Hair follicle dermal papilla cell (primary cell): ENCODE results near the gene DGKZ. TPM values are rescaled to one million over a fixed set of nuclear protein-coding genes. Genes with fewer than 3 reads are reported as not detected.

Experiments
- small RNA-seq: library from RNA; depleted of rRNA; stranded (forward); fragments of <200 nt; gene quantifications from one replicate; pipeline ENCODE3, GENCODE V24; 2012
- total RNA-seq: library from RNA; depleted of rRNA; stranded (reverse); fragments of >200 nt; gene quantifications from 2 replicates; pipeline ENCODE4 v1.2.3, GENCODE V29; 2012

Gene DGKZ
- 63.0 and 66.5 TPM in 2 replicates for total RNA-seq

GRCh38 chr11:46346886-46347636 lies at the start of gene DGKZ:
Gene DGKZ (plus strand): TSS chr11:46347463. CDS start chr11:46347660, 197 bp downstream.

DNA sequence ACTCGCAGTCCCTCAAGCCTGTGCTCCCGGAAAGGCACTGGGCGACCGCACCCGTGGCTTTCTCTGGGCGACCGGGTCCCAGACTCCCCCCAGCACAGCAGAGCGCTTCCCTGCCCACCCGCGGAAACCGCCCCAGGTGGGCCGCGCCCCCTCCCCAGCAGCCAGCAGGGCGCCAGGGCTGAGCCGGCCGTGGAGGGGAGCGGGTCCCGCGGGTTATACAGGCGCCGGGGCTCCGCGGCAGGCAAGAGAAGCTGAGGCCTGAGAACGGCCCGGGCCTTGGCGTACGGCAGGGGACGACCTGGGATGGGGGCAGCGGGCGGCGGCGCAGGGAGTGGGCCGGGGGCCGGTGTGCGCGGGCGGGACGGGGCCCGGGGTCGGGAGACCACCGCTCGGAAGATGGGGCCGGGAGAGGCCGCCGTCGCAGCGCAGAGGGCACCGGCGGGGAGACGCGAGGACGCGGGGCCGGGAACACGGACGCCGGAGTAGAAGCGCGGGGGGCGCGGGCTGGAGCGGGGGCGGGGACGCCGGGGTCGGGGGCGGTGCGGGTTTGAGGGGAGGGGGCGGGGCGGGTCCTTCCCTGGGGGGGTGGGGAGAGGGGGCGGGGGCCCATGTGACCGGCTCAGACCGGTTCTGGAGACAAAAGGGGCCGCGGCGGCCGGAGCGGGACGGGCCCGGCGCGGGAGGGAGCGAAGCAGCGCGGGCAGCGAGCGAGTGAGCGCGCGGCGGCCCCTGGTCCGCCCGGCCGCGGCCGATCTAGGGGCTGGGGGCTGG lies 34.0 kb downstream of the DGKZ start, which contains the start of gene MDK:
TSS of gene MDK (plus strand) at position 622 of the 771 bp plus-strand sequence. CDS start 389 bp downstream, outside the sequence.

DNA sequence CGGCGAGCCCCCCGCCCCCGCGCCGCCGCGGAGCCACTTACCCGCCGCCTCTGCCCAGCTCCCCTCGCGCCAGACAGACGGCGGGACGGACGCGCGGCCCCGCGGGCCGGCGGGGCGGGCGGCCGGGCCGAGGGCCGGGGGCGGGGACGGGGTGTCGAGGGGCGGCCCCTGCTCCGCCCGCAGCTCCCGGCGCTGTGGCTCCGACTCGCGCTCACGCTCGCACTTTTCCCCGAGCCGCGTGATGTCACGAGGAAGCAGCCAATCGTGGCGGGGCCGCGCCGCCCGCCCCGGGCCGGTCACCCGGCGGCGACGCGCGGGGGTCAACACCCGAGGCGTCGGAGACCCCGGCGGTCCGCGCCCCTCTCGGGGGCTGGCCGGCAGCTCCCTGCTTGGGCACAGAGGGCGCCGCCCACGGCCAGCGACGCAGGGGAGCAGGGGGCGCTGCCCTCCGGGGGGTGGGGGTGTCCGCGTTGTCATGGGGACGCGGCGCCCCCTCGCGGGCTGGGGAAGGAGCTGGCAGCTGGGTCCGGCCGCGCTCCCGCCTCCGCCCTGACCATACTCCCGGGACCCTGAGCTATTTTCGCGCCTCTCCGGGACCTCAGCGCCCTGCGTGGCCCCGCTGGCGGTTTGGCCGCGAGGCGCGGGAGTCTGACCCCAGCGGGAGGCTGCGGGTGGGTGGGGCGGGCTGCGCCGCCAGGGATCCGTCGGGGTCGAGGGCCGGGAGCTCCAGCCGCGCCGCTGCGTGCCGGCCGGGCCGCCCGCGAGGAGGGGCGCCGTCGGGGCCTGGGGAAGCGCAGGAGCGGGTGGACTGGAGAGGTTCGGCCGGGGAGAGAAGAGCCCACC lies 44.5 kb downstream of the DGKZ start, which contains the start of gene CHRM4:
TSS of gene CHRM4 (minus strand) at position 199 of the 843 bp plus-strand sequence. CDS start 5,219 bp downstream, outside the sequence.

Small RNA genes lying within 50 kb of the gene (small RNA-seq; reads per million reads assigned to genes)
- not detected for gene MIR4688

Other genes starting within 250 kb of the DGKZ start
- gene PHF21A, start 226.0 kb upstream of the DGKZ start, total RNA-seq, result 19.4 and 22.6 TPM in 2 replicates
- gene CREB3L1, start 69.8 kb upstream of the DGKZ start, total RNA-seq, result 55.4 and 69.4 TPM in 2 replicates
- 12.3 and 13.6 TPM in 2 replicates for gene MDK, start 34.2 kb downstream of the DGKZ start, total RNA-seq
- gene CHRM4, start 44.3 kb downstream of the DGKZ start, total RNA-seq, result 0.16 TPM in 1 of 2 replicates, not detected in the other
- 40.4 and 46.9 TPM in 2 replicates for gene AMBRA1, start 246.6 kb downstream of the DGKZ start, total RNA-seq